GM12878 (cell line): ENCODE data around the gene TEX12. TPM values are rescaled to one million over a fixed set of nuclear protein-coding genes. Genes with fewer than 3 reads are reported as not detected.

Experiments
- ATAC-seq: fragments of 200-7000 bp; cut with Tn5 transposase; 3 replicates; pipeline ENCODE4 v1.9.1; 2020; ENCODE audit warnings: mild to moderate bottlenecking, moderate library complexity
- BruUV-seq: library from RNA; stranded (reverse); fragments of 400-500 nt; replicated peaks from 2 replicates; lab custom pipeline; 2021; lab: Mats Ljungman, UMichigan
- CTCF ChIA-PET: fragments of 300-600 bp; sonication (Branson Sonifier 250); formaldehyde crosslinking; extraction: SDS; loops from one replicate; lab custom pipeline; 2021; ENCODE audit warnings: inconsistent platforms; lab: Yijun Ruan, JAX
- POLR2A ChIA-PET: fragments of 350-600 bp; formaldehyde crosslinking; extraction: SDS; loops from one replicate; lab custom pipeline; 2021; ENCODE audit warnings: inconsistent platforms; lab: Charles Lee
- RAD21 ChIA-PET: fragments of 300-600 bp; sonication (Branson Sonifier 250); formaldehyde crosslinking; loops from one replicate; lab custom pipeline; 2023; ENCODE audit warnings: antibody characterized with exemption; ENCODE audit not compliant: unreplicated experiment; lab: Charles Lee
- SMC1A ChIA-PET: fragments of 300-600 bp; sonication (Branson Sonifier 250); formaldehyde crosslinking; loops from one replicate; lab custom pipeline; 2023; ENCODE audit not compliant: unreplicated experiment, uncharacterized antibody; lab: Charles Lee
- DNase-seq: peaks from one replicate; pipeline ENCODE4 v3.0.0-alpha.2; 2011; ENCODE audit warnings: low read depth, low spot score
- FAIRE-seq: peaks from 3 replicates; lab custom pipeline; 2011; peaks lifted over from hg19 to GRCh38; lab: Jason Lieb, UNC
- H2AFZ ChIP-seq: 2 replicates; pipeline ENCODE4 v1.6.0; 2011; ENCODE audit warnings: low read depth, low read length, control low read depth; ENCODE audit not compliant: control insufficient read depth
- H3K27ac ChIP-seq: 2 replicates; pipeline ENCODE4 v1.5.1; 2011; ENCODE audit warnings: control low read depth; ENCODE audit not compliant: control insufficient read depth, insufficient read depth
- H3K27me3 ChIP-seq, 2 experiments: replicated peaks in 1 of 2; 2 replicates each; pipeline versions ENCODE4 v1.6.0 to v1.6.1; 2011; ENCODE audit warnings: low read length in 1 of 2; ENCODE audit not compliant: control insufficient read depth in 2 of 2, insufficient read depth in 2 of 2
- H3K36me3 ChIP-seq, 2 experiments: 2 replicates each; pipeline ENCODE4 v1.5.1; 2011; ENCODE audit warnings: low read length in 1 of 2; ENCODE audit not compliant: control insufficient read depth in 2 of 2, insufficient read depth in 2 of 2
- H3K4me1 ChIP-seq: 2 replicates; pipeline ENCODE4 v1.6.1; 2011; ENCODE audit warnings: mild to moderate bottlenecking, low read length, moderate library complexity, mixed read lengths; ENCODE audit not compliant: control insufficient read depth, insufficient read depth
- H3K4me2 ChIP-seq: 2 replicates; pipeline ENCODE4 v1.6.0; 2011; ENCODE audit warnings: control low read depth; ENCODE audit not compliant: control insufficient read depth, insufficient read depth
- H3K4me3 ChIP-seq: fragments of 200-600 bp; sonication (generic); 2 replicates; pipeline ENCODE4 v1.5.1; 2016
- H3K79me2 ChIP-seq: 2 replicates; pipeline ENCODE4 v1.6.0; 2011; ENCODE audit warnings: low read length; ENCODE audit not compliant: control insufficient read depth, insufficient read depth
- H3K9ac ChIP-seq: 2 replicates; pipeline ENCODE4 v1.8.0; 2011; ENCODE audit warnings: low read length, control low read depth, mixed read lengths; ENCODE audit not compliant: control insufficient read depth, insufficient read depth
- H3K9me3 ChIP-seq: replicated peaks from 3 replicates; pipeline ENCODE4 v1.5.1; 2011; ENCODE audit warnings: mild to moderate bottlenecking, low read length; ENCODE audit not compliant: control insufficient read depth, insufficient read depth
- H4K20me1 ChIP-seq: 2 replicates; pipeline ENCODE4 v1.6.0; 2011; ENCODE audit not compliant: control insufficient read depth, insufficient read depth
- BCL11A ChIP-seq: IDR thresholded peaks from 2 replicates; pipeline ENCODE4 v1.6.1; 2011; ENCODE audit warnings: low read depth, low read length
- CHD2 ChIP-seq: IDR thresholded peaks from 2 replicates; pipeline ENCODE4 v1.6.1; 2011; ENCODE audit warnings: low read depth, low read length, improper control_type of control experiment, borderline replicate concordance
- NFXL1 ChIP-seq: fragments of 450-650 bp; IDR thresholded peaks from 2 replicates; pipeline ENCODE4 v1.6.1; 2017; ENCODE audit warnings: antibody characterized with exemption, mild to moderate bottlenecking, borderline replicate concordance
- POLR2AphosphoS2 ChIP-seq: IDR thresholded peaks from 2 replicates; pipeline ENCODE4 v1.6.1; 2011; ENCODE audit warnings: low read depth, mild to moderate bottlenecking, low read length, improper control_type of control experiment, moderate library complexity
- SIX5 ChIP-seq: IDR thresholded peaks from 2 replicates; pipeline ENCODE4 v1.6.1; 2011; ENCODE audit warnings: mild to moderate bottlenecking, low read depth, low read length, moderate library complexity; ENCODE audit not compliant: severe bottlenecking
- SREBF2 ChIP-seq: IDR thresholded peaks from 2 replicates; pipeline ENCODE4 v1.6.1; 2012; ENCODE audit warnings: mild to moderate bottlenecking, low read length
- TCF3 ChIP-seq: IDR thresholded peaks from 2 replicates; pipeline ENCODE4 v1.6.1; 2012; ENCODE audit warnings: low read depth, mild to moderate bottlenecking, low read length, borderline replicate concordance; ENCODE audit not compliant: insufficient read depth
- ZNF24 ChIP-seq: fragments of 450-650 bp; IDR thresholded peaks from 2 replicates; pipeline ENCODE4 v1.6.1; 2017; ENCODE audit warnings: antibody characterized with exemption, mild to moderate bottlenecking
- WGBS: methylation state at CpG from one replicate; pipeline ENCODE4 v1.1.6; 2016; ENCODE audit warnings: low lambda C conversion rate; ENCODE audit not compliant: insufficient replicate concordance, insufficient coverage; ENCODE audit errors: missing lambda C conversion rate; 5-methylcytosine and 5-hydroxymethylcytosine counted together
- in situ Hi-C: fragments of 300-500 bp; cut with MboI; formaldehyde crosslinking; loops from 9 replicates; pipeline ENCODE4 v1.14.3; 2018; ENCODE audit warnings: mixed read lengths
- intact Hi-C: fragments of 100-400 bp; cut with micrococcal nuclease; formaldehyde crosslinking; loops from one replicate; pipeline ENCODE4 v1.14.2; 2022; ENCODE audit not compliant: unreplicated experiment
- polyA plus RNA-seq, 11 experiments: library from polyadenylated mRNA; depleted of rRNA in 4 of 11; unstranded in 6 of 11; stranded (reverse) in 5 of 11; fragments of >200 nt; fragmentation: Nextera tagmentation in 4 of 11; fragmentation: Illumina TruSeq in 1 of 11; extraction: Ambion mirVana in 4 of 11; extraction: Trizol in 1 of 11; gene quantifications; 1 replicate in 1 of 11; 2 replicates in 10 of 11; pipeline versions ENCODE4 v1.2.1 to v1.2.3, GENCODE V29; 2011 to 2016; ENCODE audit warnings: inconsistent platforms in 2 of 11, missing spikeins in 2 of 11, low read depth in 1 of 11
- total RNA-seq, 4 experiments: library from RNA; depleted of rRNA in 3 of 4; stranded (reverse); fragments of >200 nt in 3 of 4; fragmentation: Illumina TruSeq in 1 of 4; extraction: Trizol in 1 of 4; gene quantifications; 2 replicates each; pipeline versions ENCODE4 v1.2.1 to v1.2.3, GENCODE V29; 2013 to 2021
- TF ChIP-seq, protein P1 (sequence below): fragments of 450-650 bp; IDR thresholded peaks from 2 replicates; pipeline ENCODE4 v1.6.1; 2017; ENCODE audit warnings: mild to moderate bottlenecking, low read depth, inconsistent platforms; ENCODE audit not compliant: poor library complexity, severe bottlenecking

TEX12 gene
- total and polyA plus RNA-seq, 10 of the 15 experiments (the other 5 are each of a cell fraction or from before 2014, with no cell fraction given) = 0.11 to 1.3 (median 0.40) TPM; not detected in 2

- 35% methylated on average over 4 of the region's 4 CpGs for WGBS
- in situ Hi-C loops = no loop called here
- ChIA-PET SMC1A (interaction anchor here (0.8 to 1.4 kb wide), 3 partner anchors 65 to 244 kb away, joined by 3 to 4 read pairs (median 3); no protein-coding TSS in a partner anchor), CTCF (interaction anchor here (0.6 to 3.2 kb wide), 12 partner anchors 14 to 245 kb away, joined by 3 to 24 read pairs (median 4); no protein-coding TSS in a partner anchor), POLR2A (no interaction called here), RAD21 (interaction anchor here (0.7 to 1.1 kb wide), 3 partner anchors 63 to 248 kb away, joined by 3 to 7 read pairs (median 6); no protein-coding TSS in a partner anchor)
- TF ChIP-seq TCF3 (no peak), ZNF24 (no peak), SREBF2 (no peak), SIX5 (no peak), CHD2 (no peak), NFXL1 (no peak), BCL11A (no peak), POLR2AphosphoS2 (no peak)
- TF ChIP-seq, protein P1, sequence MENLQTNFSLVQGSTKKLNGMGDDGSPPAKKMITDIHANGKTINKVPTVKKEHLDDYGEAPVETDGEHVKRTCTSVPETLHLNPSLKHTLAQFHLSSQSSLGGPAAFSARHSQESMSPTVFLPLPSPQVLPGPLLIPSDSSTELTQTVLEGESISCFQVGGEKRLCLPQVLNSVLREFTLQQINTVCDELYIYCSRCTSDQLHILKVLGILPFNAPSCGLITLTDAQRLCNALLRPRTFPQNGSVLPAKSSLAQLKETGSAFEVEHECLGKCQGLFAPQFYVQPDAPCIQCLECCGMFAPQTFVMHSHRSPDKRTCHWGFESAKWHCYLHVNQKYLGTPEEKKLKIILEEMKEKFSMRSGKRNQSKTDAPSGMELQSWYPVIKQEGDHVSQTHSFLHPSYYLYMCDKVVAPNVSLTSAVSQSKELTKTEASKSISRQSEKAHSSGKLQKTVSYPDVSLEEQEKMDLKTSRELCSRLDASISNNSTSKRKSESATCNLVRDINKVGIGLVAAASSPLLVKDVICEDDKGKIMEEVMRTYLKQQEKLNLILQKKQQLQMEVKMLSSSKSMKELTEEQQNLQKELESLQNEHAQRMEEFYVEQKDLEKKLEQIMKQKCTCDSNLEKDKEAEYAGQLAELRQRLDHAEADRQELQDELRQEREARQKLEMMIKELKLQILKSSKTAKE = no peak
- Histone ChIP-seq H4K20me1 (no peaks in the 10 kb centered on the region), H3K9ac (no peak overlapping the region), H3K27me3 (no peaks in the 10 kb centered on the region), H3K4me3 (no peak overlapping the region), H3K4me1 (peaks cover 8% of the 10 kb centered on the region), H2AFZ (no peak overlapping the region; the same call in 1 of the 2 replicates), H3K4me2 (0 out of 2 replicates have a peak overlapping the region, but pooled peaks have one; percentile 21), H3K36me3 (no peaks in the 10 kb centered on the region), H3K79me2 (no peaks in the 10 kb centered on the region), H3K27ac (no peak overlapping the region), H3K9me3 (no peaks in the 10 kb centered on the region)
- no peak for DNase-seq
- no TSS peak for BruUV-seq
- intact Hi-C loops = loop anchor here (5.0 to 10.0 kb wide), 3 partner anchors 63 to 241 kb away; partner anchors contain the start of gene DIXDC1
- ATAC-seq = no peak
- no peak for FAIRE-seq
These were observed 8.4 kb downstream of the TEX12 start for GRCh38 chr11:112175599-112175952.
